ENCODE results near the gene PRKCH. TPM values are rescaled to one million over a fixed set of nuclear protein-coding genes. Genes with fewer than 3 reads are reported as not detected.

Gene PRKCH
- total and polyA plus RNA-seq, 10 of the 15 experiments (the other 5 are each of a cell fraction or from before 2014, with no cell fraction given): 10.7 to 140 (median 33.2) TPM

- TF ChIP-seq ETV6 (conservative IDR thresholded peaks at IDR 0.05 in 1 of 2, IDR thresholded peaks at IDR 0.05 in 1 of 2; ENCODE audit: borderline replicate concordance in 1 of 2, low read depth in 1 of 2) (no peak), ZBTB33 (IDR thresholded peaks at IDR 0.05) (no peak), PML (IDR thresholded peaks at IDR 0.05; ENCODE audit: low read length) (no peak)
Observed at GRCh38 chr14:61417883-61418455, 96.6 kb downstream of the PRKCH start (continued).

- H3K27ac ChIP-seq (ENCODE audit: control insufficient read depth, insufficient read depth): no peak overlapping the region
- no peak overlapping the region for H3K9ac ChIP-seq (ENCODE audit: control insufficient read depth, insufficient read depth, low read length)
- peaks cover 15% of the 10 kb centered on the region for H3K4me1 ChIP-seq (ENCODE audit: control insufficient read depth, insufficient read depth, low read length)
- H3K4me2 ChIP-seq (ENCODE audit: control insufficient read depth, insufficient read depth): no peak overlapping the region
- intact Hi-C loops (cut with micrococcal nuclease; ENCODE audit: unreplicated experiment): no loop called here
- ChIA-PET POLR2A (no interaction called here), RAD21 (ENCODE audit: unreplicated experiment) (no interaction called here), SMC1A (ENCODE audit: uncharacterized antibody, unreplicated experiment) (interaction anchor here (1.2 to 2.5 kb wide), 4 partner anchors 15 to 19 kb away, joined by 3 to 7 read pairs (median 6); no protein-coding TSS in a partner anchor), CTCF (interaction anchor here (1.3 kb wide), 1 partner anchor 122 kb away, joined by 3 read pairs; no protein-coding TSS in a partner anchor)
- no TSS peak for BruUV-seq (replicated peaks)
- no peak overlapping the region for H2AFZ ChIP-seq (ENCODE audit: control insufficient read depth, low read depth, low read length)
- H3K27me3 ChIP-seq (replicated peaks in 1 of 2; ENCODE audit: control insufficient read depth in 2 of 2, insufficient read depth in 2 of 2, low read length in 1 of 2): no peaks in the 10 kb centered on the region
- peaks cover 2 to 3% of the 10 kb centered on the region in 2 experiments; a peak in 3 of 4 replicates for H3K36me3 ChIP-seq (ENCODE audit: control insufficient read depth in 2 of 2, insufficient read depth in 2 of 2, low read length in 1 of 2)
- in situ Hi-C loops (cut with MboI): no loop called here
- H3K9me3 ChIP-seq (replicated peaks; ENCODE audit: control insufficient read depth, insufficient read depth, low read length): peaks cover 8% of the 10 kb centered on the region; the same call in 2 of the 3 replicates
- DNase-seq (ENCODE audit: low read depth, low spot score) (no peak), ATAC-seq (no peak), FAIRE-seq (no peak)
- H3K4me3 ChIP-seq: no peak overlapping the region
- peaks cover 59% of the 10 kb centered on the region for H3K79me2 ChIP-seq (ENCODE audit: control insufficient read depth, insufficient read depth, low read length)
- H4K20me1 ChIP-seq (ENCODE audit: control insufficient read depth, insufficient read depth): no peaks in the 10 kb centered on the region
- WGBS (ENCODE audit: insufficient coverage, insufficient replicate concordance, low lambda C conversion rate, missing lambda C conversion rate): 47% methylated on average over 4 of the region's 4 CpGs
- no peak for TF ChIP-seq SUZ12 (IDR thresholded peaks at IDR 0.05; ENCODE audit: unreplicated experiment)
- TF ChIP-seq MTA3 (IDR thresholded peaks at IDR 0.05; ENCODE audit: borderline replicate concordance, low read length): no peak
- TF ChIP-seq BCL11A (IDR thresholded peaks at IDR 0.05; ENCODE audit: low read depth, low read length): no peak
- TF ChIP-seq CTCF (IDR thresholded peaks at IDR 0.05 in 2 of 3, conservative IDR thresholded peaks at IDR 0.05 in 1 of 3; ENCODE audit: control insufficient read depth in 2 of 3, extremely low read depth in 1 of 3, insufficient read depth in 1 of 3, low read depth in 3 of 3, low read length in 3 of 3): no peak
- no peak for TF ChIP-seq RELA (IDR thresholded peaks at IDR 0.05; ENCODE audit: borderline replicate concordance, partially characterized antibody)
- no peak for TF ChIP-seq JUNB (IDR thresholded peaks at IDR 0.05)
- no peak for TF ChIP-seq CHD2 (IDR thresholded peaks at IDR 0.05; ENCODE audit: borderline replicate concordance, low read depth, low read length)
- TF ChIP-seq SUPT20H (IDR thresholded peaks at IDR 0.05; ENCODE audit: borderline replicate concordance, control insufficient read depth, low read depth, low read length): no peak
- TF ChIP-seq REST (IDR thresholded peaks at IDR 0.05; ENCODE audit: low read depth, low read length): no peak
- no peak for TF ChIP-seq IKZF1 (conservative IDR thresholded peaks at IDR 0.05)
- TF ChIP-seq POLR2A (IDR thresholded peaks at IDR 0.05; ENCODE audit: low read depth, low read length): no peak
Observed at GRCh38 chr14:61418746-61419145, 97.4 kb downstream of the PRKCH start.

Measured in GM12878 (cell line).